ENCODE results near the gene KTN1.
A peak's percentile ranks its signal among the peaks of the same experiment; 100 is the strongest.

Gene KTN1

DNA sequence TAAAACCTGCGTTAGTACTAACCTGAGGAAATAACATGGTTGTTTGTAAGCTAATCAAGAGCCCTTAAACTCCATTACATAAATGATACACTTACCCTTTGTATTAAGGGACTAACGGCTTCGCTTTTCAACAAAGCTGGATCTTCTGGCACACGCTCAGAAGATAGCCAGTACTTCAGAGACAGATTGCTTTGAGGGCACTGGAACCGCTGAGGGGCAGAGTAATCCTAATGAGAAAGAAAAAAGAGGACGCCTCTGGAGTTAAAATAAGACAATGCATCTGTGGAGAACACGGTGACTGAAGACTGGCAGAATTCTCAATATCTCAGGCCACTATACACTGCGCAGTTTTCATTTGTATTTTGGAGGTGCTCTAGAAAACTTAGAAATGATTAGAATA, 1.5 kb upstream of the KTN1 start:
- no peak for DNase-seq

DNA sequence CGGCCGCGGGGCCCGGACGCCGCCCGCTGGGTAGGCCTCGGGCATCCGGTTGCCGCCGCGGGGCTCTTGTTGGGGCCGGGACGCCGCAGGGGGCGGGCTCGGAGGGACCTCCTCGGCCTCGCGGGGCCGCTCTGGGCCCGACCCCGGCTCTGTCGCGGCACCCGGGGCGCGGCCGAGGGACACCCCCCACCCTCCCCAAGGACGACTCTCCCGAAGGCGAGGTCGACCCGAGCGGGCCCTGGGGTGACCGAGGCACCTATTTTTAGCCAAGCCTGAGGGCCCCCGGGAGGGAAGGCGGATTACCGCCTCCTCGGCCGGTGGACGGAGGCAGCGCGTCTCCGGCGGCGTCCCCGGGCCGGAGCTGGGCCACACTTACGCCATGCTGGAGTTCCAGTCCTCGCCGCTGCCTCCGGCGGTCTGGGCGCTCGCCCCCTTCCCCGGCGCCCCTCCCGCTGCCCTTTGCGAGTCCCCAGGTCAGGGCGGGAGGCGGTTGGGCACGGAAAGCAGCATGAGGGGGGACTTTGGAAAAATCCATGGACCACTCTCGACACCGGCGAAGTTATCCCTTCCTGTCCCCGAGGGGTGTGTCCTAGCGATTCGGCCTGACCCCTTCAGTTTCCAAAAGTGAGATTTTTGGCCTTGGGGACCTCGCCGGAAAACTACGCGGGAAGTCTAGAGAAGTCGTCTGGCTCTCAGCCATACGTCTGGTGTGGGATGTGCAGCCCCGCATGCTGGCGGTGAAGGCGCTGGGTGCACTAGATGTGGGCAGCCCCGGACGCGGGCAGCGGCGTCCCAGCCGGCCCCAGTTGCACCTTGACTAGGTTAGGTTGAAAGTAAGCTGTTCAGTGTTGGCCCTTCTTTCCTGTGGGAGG, 699 bp downstream of the KTN1 start:
- peak; percentile 77 for DNase-seq

DNA sequence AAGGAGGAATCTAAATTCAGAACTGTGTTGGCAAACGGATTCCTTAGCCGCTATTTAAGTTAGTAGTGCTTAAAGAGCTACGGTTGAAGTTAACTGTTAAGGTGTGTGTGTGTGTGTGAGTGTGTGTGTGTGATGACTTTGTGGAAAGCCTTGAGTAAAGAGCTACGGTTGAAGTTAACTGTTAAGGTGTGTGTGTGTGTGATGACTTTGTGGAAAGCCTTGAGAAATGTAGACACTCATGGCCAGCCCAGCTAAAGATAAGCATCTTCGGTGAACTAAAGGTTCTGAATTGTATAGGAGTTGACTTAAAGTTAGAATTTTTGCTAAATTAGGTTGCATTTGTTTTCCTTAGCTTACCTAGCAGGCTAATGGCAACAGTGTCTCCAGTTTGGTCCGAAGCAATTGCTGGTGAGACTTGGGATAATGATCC, 1.4 kb downstream of the KTN1 start:
- peak; percentile 64 for DNase-seq

DNA sequence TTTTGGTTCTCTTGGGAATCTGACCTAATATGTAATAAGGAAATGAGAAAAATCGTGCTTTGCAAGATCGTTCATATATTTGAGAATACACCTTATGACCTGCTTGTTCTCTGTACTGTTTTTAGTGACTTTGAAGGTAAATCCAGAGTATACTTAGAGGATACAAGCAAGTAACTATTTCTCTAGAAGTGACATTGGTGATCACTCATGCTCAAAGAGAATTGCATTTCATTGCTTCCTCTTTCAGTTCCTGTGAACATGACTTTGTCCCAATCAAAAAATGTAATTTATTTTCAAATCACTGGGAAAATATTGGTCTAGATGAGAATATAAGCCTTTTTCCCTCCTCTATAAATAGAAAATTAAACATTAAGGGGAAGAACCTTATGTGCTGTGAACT, 2.7 kb downstream of the KTN1 start:
- DNase-seq: peak; percentile 35

DNA sequence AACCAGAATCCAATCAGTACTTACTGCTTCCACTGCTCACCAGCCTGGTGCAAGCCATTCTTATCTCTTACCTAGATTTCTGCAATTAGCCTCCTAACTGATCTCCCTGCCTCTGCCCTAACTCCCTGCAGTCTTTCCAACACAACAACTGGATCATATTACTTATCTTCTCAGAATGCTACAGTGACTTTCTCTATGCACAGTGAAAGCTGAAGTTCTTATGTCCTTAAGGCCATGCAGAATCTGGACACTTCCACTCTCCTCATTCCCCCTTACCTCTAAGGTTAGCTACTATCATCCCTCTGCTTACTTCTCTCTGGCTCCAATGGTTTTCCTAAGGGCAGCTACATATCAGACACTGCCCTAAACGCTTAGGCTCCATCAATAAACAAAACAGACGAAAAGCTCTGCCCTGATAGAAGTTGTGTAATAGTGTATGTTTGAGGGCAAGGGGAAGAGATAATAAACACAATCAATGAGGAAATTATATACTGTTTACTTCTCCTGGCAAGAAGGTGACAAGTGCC, 4.0 kb downstream of the KTN1 start:
- DNase-seq: no peak

DNA sequence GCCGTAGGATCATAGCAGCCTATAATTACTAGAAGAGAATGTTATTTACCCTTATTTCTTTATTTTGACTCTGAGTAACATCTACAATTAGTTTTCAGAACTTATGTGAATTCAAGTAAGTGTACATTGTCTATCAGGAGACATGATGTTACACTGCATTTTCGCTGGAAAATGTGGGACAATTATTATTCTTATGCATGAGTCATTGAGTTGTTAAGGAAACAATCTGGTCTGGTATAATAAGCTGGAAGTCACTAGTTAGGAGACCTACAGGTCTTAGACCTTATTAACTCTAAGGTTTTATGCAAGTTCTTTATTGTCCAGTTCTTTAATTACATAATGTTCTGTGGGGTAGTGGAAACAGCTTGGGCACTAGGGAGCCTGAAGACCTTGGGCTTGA, 5.8 kb downstream of the KTN1 start:
- DNase-seq: no peak

DNA sequence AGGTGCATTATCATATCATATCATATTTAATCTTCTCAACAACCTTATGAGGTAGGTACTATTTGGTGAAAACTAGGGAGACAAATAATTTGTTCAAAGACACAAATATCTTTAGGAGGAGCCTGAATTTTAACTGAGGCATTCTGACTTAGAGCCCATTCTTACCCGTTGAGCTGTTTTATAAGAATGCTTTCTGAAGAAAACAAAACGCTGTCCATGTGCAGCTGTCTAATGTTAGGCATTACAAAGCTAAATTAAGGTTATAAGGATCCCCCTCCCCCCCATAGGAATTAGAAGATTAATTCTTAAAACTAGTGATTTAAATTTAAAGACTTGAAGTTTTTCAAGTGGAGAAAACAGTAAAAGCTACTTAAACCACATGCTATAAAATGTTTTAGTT, 6.4 kb downstream of the KTN1 start:
- DNase-seq: no peak

DNA sequence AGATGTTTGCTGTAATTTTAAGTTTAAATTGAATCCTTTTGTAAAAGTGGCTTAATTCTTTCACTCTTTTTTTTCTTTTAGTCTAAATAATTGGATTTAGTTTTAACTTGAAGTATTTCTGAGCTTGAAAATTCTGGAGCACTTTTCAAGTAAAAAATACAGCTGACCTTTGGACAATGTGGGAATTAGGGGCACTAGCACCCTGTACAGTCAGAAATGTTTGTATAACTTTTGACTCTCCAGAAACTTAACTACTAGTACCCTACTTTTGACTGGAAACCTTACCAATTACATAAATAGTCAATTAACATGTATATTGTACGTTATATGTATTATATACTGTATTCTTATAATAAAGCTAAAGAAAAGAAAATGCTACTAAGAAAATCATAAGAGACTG, 7.8 kb downstream of the KTN1 start:
- DNase-seq: no peak

DNA sequence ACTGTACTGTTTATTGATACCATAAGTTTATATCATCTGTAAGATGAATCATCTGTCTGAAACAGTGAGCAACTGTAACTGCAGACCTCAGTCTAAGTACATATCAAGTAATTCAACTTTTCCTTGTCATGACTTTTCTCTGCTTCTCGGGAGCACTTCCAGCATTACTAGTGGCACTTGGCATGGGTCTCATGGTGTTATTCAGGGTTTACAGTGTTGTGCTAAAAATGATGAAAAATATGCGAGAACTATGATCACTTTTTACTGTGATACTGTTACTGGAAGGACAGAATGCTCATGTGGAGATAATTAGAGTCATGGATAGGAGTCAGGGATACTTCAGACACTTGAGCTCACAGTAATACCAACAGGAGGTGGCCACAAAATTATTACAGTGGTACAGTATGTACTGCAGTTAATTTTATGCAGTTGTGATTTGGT, 8.3 kb downstream of the KTN1 start:
- DNase-seq: no peak

DNA sequence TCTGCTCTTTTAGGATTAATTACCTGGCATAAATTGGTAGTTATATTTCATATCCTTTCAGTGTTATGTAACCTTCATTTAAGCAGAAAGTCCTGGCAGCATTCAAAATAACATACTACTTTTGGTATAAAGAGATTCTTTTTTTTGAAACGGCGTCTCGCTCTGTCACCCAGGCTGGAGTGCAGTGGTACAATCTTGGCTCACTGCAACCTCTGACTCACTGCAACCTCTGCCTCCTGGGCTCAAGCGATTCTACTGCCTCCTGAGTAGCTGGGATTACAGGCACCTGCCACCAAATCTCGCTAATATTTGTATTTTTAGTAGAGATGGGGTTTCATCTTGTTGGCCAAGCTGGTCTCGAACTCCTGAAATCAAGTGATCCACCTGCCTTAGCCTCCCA, 9.2 kb downstream of the KTN1 start:
- no peak for DNase-seq

DNA sequence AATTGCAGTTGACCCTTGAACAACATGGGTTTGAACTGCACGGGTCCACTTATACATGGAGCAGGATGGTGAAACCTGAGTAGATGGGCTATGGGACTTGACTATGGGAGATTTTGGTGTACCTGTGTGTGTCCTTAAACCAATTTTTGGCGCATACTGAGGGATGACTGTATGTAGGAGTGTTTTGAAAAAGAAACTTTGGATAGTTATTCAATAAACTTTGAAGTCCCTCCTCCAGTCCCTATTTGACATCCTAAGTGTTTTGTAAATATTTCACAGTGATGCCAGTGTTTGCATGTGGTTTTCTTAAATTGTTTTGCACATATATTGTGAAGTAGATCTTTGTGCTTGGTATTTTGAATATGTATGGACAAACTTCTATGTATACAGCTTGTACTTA, 12.4 kb downstream of the KTN1 start:
- DNase-seq: no peak

DNA sequence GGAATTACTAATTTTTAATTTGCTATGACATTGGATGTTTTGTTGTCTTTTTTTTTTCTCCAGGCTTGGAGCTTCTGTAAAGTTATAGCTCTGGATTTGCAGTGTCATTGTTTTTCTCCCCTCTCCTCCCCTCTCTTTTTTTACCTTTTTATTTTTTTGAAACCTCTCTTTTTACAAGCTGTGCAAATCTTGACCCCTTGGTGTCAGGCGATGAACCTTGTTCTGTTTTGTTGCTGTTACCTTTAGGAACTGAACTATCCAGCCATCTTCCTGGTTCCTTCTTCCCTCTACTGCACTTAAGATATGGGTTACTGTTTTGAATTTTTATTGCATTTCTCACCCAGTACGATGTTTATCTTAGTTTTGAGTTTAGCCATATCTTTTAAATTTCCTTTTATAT, 13.7 kb downstream of the KTN1 start:
- peak; percentile 27 for DNase-seq

DNA sequence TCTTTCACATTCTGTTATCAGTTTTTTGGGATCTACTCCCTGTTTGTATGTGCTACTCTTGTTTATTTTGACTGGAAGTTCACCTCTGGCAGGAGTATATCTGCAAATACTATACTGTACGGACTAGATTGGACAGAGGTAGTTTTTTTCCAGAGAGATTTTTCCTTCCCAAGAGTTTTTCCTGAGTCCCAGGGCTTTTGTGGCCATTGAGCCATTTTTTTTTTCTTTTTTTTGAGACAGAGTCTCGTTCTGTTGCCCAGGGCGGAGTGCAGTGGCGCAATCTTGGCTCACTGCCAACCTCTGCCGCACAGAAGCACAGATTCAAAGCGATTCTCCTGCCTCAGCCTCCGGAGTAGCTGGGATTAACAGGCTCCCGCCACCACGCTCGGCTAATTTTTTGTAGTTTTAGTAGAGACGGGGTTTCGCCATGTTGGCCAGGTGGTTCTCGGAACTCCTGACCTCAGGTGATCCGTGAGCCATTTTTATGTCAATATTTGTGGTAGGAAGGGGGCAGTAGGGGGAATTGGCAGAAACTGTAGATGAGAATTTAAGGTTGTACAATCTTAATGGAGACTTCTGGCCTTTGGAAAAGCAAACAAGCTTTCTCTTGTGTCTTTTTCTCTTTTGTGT, 19.4 kb downstream of the KTN1 start:
- DNase-seq: no peak

DNA sequence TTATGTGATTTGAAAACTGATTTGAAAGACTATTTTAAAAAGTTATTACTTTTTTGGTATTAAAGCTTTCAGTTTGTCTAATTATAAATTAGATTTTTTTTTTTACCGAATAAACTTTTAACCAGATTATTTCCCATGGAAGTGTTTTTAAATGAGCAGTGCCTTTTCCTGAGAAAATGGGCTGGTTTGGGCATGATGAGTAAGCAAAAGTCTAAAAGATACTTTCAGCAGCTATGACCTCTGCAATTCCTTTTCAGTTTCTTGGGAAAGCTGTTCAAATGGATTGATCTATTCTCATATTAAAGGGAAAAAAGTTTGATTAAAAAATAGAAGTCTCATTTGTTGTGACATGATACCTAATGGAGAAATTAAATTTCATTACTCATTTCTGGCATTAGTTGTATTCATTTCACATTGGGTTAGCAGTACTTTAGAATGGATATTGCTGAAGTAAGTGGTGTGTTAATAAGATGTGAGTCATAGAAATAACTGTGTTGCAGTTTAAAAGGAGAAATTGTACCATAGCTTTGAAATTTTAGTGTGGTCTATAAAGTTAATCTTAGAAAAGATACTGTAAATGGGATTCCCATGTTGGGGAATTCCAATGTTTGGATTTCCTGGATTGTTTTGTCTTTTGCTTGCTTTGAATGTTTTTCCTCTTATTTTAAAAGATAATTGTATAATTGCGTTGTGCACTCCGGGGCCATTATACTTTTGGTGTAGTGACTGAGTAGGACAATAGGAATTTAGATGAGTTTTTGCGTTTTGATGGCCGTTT, 21.0 kb downstream of the KTN1 start:
- no peak for DNase-seq

DNA sequence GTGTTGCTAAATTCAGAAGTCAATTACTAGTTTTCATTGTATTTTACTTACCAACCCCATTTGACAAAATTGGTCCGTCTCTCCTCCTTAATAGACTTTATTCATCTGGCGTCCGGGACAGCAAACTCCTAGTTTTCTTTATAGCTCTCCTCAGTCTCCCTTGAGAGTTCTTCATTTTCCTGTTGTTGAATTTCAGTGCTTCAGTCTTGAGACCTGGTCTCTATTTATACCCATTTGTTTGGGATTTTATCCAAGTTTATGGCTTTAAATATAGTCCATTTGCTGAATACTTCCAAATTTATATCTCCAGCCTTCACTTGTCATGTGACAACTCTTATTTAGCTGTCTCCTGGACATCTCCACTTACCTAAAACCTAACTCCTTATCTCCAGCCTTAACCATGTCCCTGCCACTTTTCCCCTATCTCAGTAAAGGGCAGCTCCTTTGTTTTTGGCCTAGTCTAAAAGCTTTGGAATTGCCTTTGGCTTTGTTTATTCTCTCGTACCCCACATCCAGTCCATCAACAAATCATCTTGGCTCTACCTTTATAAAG, 23.5 kb downstream of the KTN1 start:
- no peak for DNase-seq

DNA sequence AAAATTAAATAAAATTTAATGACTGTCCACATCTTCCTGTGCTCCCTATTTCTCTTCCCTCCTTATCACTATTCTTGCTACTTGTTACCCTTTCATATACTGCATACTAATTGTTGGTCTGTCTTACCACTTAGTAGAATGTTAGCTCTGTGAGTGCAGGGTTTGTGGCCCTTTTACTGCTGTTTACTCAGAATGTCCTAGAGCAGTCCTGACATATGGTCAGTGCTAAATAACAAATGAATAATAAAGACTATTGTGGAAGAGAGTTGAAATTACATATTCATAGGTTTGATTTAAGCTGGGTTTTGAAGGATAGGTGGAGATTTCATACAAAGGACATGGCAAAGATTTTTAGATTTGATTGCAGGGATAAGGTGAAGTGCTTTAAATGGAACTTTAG, 24.5 kb downstream of the KTN1 start:
- no peak for DNase-seq

DNA sequence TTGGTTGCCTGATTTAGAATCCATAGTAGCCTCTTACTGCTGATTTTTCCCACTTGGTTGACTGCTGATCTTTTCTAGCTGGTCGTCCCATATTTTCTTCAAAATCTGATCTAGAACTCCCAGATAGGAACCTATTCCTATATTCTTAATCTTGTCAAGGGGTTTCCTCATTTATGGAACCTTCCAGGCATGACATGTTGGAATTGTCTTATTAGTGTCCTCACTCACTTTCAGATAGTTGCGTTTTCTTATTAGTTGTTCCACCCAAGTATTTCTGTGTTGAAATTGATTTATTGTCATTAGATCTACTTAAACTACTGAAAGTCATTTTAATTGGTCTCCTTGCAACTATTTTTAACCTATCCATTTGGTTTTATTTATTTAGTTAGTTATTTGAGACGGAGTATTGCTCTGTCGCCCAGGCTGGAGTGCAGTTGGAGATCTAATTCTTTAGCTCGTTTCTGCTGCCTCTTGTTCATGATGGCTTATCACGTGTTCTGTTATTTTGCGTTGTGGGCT, 25.0 kb downstream of the KTN1 start:
- no peak for DNase-seq

DNA sequence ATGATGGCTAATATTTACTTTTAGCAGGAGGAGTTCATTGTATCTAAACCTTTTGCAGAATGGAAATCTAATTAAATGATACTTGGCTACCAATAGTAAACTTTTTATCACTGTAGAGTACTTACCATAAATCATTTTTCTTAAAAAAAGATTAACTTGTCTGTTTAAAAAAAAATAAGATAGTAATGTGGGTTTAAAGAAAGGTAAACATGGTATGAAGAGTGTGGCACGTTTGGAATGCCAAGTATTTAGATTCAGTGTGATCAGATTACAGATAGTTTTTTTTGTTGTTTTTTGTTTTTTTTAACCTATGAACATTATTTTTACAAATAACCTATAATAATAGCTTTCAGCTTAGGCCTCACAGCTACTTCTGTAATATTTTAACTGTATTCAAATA, 25.8 kb downstream of the KTN1 start:
- DNase-seq: no peak

DNA sequence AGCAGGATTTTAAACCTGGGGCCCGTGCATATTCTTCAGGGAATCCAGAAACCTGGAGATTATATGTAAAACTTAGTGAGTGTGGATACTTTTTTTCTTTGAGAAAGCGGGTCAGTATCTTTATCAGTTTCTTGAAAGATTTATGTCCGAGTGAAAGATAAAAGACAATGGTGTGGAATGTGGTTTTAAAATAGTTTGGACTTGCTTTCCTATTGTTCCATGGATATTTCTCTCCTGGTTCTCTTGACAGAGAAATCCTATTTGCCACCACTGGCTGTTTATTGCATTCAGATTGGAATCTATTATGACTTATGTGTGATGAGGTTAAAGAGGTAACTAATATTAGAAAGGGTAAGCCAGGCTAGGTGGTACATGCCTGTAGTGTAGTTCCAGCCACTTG, 27.4 kb downstream of the KTN1 start:
- no peak for DNase-seq

DNA sequence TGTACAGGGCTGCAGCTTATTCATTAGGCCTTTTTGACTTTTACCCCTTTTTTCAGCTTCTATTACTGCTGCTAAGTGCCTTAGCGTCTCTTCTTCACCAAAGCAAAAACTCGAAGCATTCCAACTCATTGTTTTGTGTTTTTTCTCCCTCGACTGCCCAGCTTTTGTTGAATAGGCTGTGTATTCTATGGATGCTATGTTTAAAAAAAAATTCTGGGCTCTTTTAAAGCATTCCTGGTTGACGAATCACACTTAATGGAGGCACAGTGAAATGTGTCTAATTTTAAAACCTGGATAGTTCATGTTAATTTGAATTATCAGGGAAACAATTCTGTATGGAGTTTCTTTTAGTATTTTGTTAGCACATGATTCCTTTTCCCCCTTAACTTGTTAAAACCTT, 29.7 kb downstream of the KTN1 start:
- DNase-seq: no peak

DNA sequence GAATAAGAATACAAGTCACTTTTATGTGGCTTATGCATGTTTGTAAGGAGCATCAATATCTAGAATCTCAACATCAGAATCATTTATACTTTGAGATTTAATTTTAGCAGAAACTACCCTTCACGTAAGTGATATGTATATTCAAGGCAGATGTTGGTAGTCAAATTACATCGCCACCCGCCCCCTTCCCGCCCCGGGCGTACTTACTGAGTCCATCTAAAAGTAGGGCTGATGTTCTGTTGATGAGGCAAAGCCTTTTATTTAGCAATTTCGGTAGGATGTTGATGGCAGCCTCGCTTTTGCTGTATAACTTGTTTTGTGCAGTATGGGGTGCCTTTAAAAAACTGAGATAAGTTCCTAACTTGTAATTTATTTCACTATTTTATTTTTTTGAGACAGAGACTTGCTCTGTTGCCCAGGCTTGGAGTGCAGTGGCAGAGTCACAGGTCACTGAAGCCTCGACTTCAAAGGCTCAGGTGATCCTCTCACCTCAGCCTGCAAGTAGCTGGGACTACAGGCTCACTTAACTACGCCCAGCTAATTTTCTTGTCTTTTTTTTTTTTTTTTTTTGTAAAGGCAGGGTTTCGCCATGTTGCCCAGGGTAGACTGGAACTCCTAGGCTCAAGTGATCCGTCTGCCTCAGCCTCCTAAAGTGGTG, 30.8 kb downstream of the KTN1 start:
- no peak for DNase-seq

DNA sequence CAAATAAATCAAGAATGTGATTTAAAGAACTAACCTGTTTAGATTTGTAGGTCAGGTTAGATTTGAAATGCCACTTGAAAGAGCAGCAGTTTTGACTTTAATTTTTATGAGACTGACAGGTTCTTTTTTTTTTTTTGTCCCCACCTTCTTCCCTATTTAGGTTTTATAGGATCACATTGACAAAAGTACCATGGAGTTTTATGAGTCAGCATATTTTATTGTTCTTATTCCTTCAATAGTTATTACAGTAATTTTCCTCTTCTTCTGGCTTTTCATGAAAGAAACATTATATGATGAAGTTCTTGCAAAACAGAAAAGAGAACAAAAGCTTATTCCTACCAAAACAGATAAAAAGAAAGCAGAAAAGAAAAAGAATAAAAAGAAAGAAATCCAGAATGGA, 31.9 kb downstream of the KTN1 start:
- no peak for DNase-seq
